OCI-LY1 (cell line): ENCODE results near the gene IRF2BP2.

ENCODE experiments used
- H2AFZ ChIP-seq: fragments of 200-600 bp; sonication (generic), shearing (Covaris generic); 2 replicates; pipeline ENCODE4 v1.6.0; 2014; ENCODE audit warnings: antibody characterized with exemption, mild to moderate bottlenecking, low read length
- H3F3A ChIP-seq: fragments of 200-600 bp; sonication (generic), shearing (Covaris generic); 2 replicates; pipeline ENCODE4 v1.6.0; 2014; ENCODE audit warnings: mild to moderate bottlenecking, antibody characterized with exemption, low read length, moderate library complexity; ENCODE audit not compliant: insufficient read depth
- H3K27ac ChIP-seq: fragments of 200-600 bp; sonication (generic); 2 replicates; pipeline ENCODE4 v1.5.1; 2014; ENCODE audit warnings: low read length, mixed run types, mild to moderate bottlenecking, low read depth; ENCODE audit not compliant: poor library complexity, severe bottlenecking
- H3K27me3 ChIP-seq: fragments of 200-600 bp; sonication (generic); 2 replicates; pipeline ENCODE4 v1.6.0; 2014; ENCODE audit warnings: antibody characterized with exemption, mild to moderate bottlenecking, low read length, moderate library complexity; ENCODE audit not compliant: insufficient read depth
- H3K36me3 ChIP-seq: fragments of 200-600 bp; sonication (generic); 2 replicates; pipeline ENCODE4 v1.6.1; 2014; ENCODE audit warnings: mild to moderate bottlenecking, antibody characterized with exemption, low read length, moderate library complexity, mixed read lengths; ENCODE audit not compliant: insufficient read depth
- H3K4me1 ChIP-seq: fragments of 200-600 bp; sonication (generic); 2 replicates; pipeline ENCODE4 v1.5.1; 2014; ENCODE audit warnings: mild to moderate bottlenecking, low read length, moderate library complexity; ENCODE audit not compliant: insufficient read depth, severe bottlenecking
- H3K4me2 ChIP-seq: fragments of 200-600 bp; sonication (generic), shearing (Covaris generic); 2 replicates; pipeline ENCODE4 v1.6.1; 2014; ENCODE audit warnings: low read length
- H3K4me3 ChIP-seq: fragments of 200-600 bp; sonication (generic); 2 replicates; pipeline ENCODE4 v1.5.1; 2014; ENCODE audit warnings: low read length, low read depth, mild to moderate bottlenecking, mixed read lengths; ENCODE audit not compliant: poor library complexity, severe bottlenecking
- H3K79me2 ChIP-seq: fragments of 200-600 bp; shearing (Covaris generic); 2 replicates; pipeline ENCODE4 v1.6.1; 2016; ENCODE audit warnings: mixed run types, low read length, mixed read lengths; ENCODE audit not compliant: insufficient read depth
- H3K9ac ChIP-seq: fragments of 200-600 bp; sonication (generic), shearing (Covaris generic); 2 replicates; pipeline ENCODE4 v1.6.1; 2014; ENCODE audit warnings: mild to moderate bottlenecking, low read length, mixed read lengths
- H3K9me2 ChIP-seq: fragments of 200-600 bp; sonication (generic), shearing (Covaris generic); 2 replicates; pipeline ENCODE4 v1.6.1; 2014; ENCODE audit warnings: low read depth, mild to moderate bottlenecking, low read length, mixed read lengths
- H3K9me3 ChIP-seq: fragments of 200-600 bp; shearing (Covaris generic); 2 replicates; pipeline ENCODE4 v1.6.1; 2014; ENCODE audit warnings: low read length, mixed read lengths
- H4K20me1 ChIP-seq: fragments of 200-600 bp; sonication (generic), shearing (Covaris generic); 2 replicates; pipeline ENCODE4 v1.6.0; 2016; ENCODE audit warnings: mild to moderate bottlenecking, low read length; ENCODE audit not compliant: insufficient read depth
- CTCF ChIP-seq: fragments of 200-600 bp; sonication (generic), shearing (Covaris generic); IDR thresholded peaks from 2 replicates; pipeline ENCODE4 v1.5.1; 2017; ENCODE audit warnings: mild to moderate bottlenecking, antibody characterized with exemption, low read length, moderate library complexity, mixed read lengths
- EZH2 ChIP-seq: fragments of 200-600 bp; sonication (generic), shearing (Covaris generic); IDR thresholded peaks from 2 replicates; pipeline ENCODE4 v1.8.0; 2017; ENCODE audit warnings: borderline replicate concordance, mixed run types, mild to moderate bottlenecking, antibody characterized with exemption, low read length, moderate library complexity, mixed read lengths

IRF2BP2 gene

DNA sequence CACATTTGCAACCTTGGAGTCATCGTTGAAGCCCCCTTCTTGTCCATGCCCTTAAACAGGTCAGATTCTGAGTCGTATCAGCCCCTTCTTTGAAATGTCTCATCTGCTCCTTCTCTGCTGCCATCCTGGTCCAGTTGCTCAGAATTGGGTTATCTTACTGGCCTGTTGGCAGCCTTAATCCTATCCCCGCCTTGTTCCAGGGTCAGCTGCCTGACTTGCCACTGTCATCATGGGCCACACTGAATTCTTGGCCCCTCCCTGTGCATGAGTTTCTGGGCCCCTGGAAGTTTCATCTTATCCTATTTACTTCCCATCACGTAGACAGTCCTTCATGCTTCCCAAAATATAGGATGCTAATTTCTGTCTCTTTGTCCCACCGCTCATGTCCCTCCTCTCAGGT lies 23.7 kb downstream of the IRF2BP2 start:
- TF ChIP-seq EZH2 (no peak), CTCF (no peak)
- Histone ChIP-seq H3K27me3 (no peaks in the 10 kb centered on the region; the same call in 1 of the 2 replicates), H3K4me3 (no peak overlapping the region), H3K36me3 (no peaks in the 10 kb centered on the region), H3K9me3 (peaks cover 2% of the 10 kb centered on the region; the same call in 1 of the 2 replicates), H3K9ac (no peak overlapping the region), H3F3A (no peaks in the 10 kb centered on the region), H3K79me2 (no peaks in the 10 kb centered on the region), H4K20me1 (no peaks in the 10 kb centered on the region), H2AFZ (no peak overlapping the region), H3K27ac (no peak overlapping the region), H3K9me2 (no peaks in the 10 kb centered on the region), H3K4me2 (no peak overlapping the region), H3K4me1 (no peaks in the 10 kb centered on the region)

DNA sequence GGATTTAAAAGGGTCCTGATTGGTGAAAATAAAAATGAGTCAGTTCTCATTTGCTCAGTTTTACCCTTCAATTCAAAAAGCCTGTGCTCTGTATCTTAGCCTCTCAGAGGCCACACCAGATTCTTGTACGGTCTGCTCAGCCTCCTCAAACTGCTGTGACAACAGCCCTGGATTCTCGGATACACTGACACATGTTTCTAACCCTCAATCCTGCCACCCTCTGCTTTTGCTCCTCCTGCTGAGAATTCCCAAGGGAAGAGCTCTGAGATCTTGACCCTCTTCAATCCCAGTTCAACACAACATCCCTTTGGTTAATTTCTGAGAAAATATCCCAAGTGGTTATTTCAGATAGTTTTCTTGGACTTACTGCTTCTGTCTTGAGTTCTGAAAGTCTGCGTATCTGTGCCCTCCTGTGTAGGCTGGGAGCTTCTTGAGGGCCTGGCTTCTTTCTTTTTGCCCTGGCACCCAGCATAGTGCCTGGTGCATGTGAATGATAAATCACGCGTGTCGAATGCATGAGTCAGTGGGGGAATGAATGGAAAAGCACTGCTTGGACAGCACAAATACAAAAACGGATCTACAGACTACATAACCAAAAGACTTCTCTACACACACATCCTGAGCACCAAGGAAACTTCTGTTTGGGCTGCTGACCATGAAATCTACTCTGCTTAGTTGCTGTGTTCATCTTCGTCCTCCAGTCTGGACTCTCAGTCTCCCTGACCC lies 24.5 kb downstream of the IRF2BP2 start:
- Histone ChIP-seq H3K79me2 (no peaks in the 10 kb centered on the region), H3K9me2 (no peaks in the 10 kb centered on the region), H3K9me3 (peaks cover 4% of the 10 kb centered on the region; the same call in 1 of the 2 replicates), H3K27ac (no peak overlapping the region), H3K36me3 (no peaks in the 10 kb centered on the region), H3K4me2 (no peak overlapping the region), H3K4me1 (no peaks in the 10 kb centered on the region), H3K27me3 (no peaks in the 10 kb centered on the region; the same call in 1 of the 2 replicates), H2AFZ (no peak overlapping the region), H3F3A (no peaks in the 10 kb centered on the region), H4K20me1 (no peaks in the 10 kb centered on the region), H3K9ac (no peak overlapping the region), H3K4me3 (no peak overlapping the region)
- TF ChIP-seq EZH2 (no peak), CTCF (no peak)

DNA sequence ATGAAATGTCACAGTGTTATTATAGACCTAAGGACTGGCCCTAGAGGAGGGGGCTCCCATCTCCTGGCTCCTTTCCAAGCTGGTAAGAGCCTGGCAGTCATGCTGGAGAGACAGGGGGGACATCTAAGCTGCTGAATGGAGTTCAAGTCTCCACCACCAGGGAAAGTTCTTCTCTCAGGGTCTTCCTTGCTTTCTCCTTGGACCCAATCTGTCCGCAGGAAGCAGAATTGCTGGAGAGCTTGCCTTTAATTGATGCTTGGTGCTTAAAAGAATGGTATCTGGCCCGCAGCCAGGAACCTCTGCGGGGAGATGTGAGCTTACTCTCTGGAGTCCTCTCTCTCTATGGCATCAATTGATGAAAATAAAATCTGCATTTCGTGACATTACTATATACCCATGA lies 25.1 kb downstream of the IRF2BP2 start:
- Histone ChIP-seq H3K9me3 (peaks cover 4% of the 10 kb centered on the region; the same call in 1 of the 2 replicates), H3K4me2 (no peak overlapping the region), H2AFZ (no peak overlapping the region), H3K27me3 (no peaks in the 10 kb centered on the region; the same call in 1 of the 2 replicates), H3K4me1 (no peaks in the 10 kb centered on the region), H4K20me1 (no peaks in the 10 kb centered on the region), H3K4me3 (no peak overlapping the region), H3K36me3 (no peaks in the 10 kb centered on the region), H3K9me2 (no peaks in the 10 kb centered on the region), H3K79me2 (no peaks in the 10 kb centered on the region), H3K9ac (no peak overlapping the region), H3K27ac (no peak overlapping the region), H3F3A (no peaks in the 10 kb centered on the region)
- TF ChIP-seq CTCF (no peak), EZH2 (no peak)
